HepG2 (cell line): ENCODE measurements around the gene P4HB. TPM values are rescaled to one million over a fixed set of nuclear protein-coding genes. Genes with fewer than 3 reads are reported as not detected.

ENCODE experiments used
- AGO2 ChIP-seq: fragments of 200-400 bp; formaldehyde crosslinking; optimal IDR thresholded peaks from 2 replicates; pipeline ENCODE3; 2017; ENCODE audit warnings: mild to moderate bottlenecking, low read depth, low read length, moderate library complexity
- FOXC1 ChIP-seq: sonication (generic); formaldehyde crosslinking; IDR thresholded peaks from 2 replicates; pipeline ENCODE4 v1.8.0; 2022; ENCODE audit warnings: mild to moderate bottlenecking, missing genetic modification reagents, borderline replicate concordance
- JUN ChIP-seq: sonication (generic); formaldehyde crosslinking; IDR thresholded peaks from 2 replicates; pipeline ENCODE4 v1.4.0; 2020; ENCODE audit warnings: mild to moderate bottlenecking, missing genetic modification reagents
- PRPF4 ChIP-seq: fragments of 200-400 bp; formaldehyde crosslinking; IDR thresholded peaks from 2 replicates; pipeline ENCODE4 v1.6.1; 2016; ENCODE audit warnings: low read length, low read depth; ENCODE audit not compliant: poor library complexity, severe bottlenecking
- SCMH1 ChIP-seq: sonication (generic); formaldehyde crosslinking; IDR thresholded peaks from 2 replicates; pipeline ENCODE4 v1.9.0; 2021; ENCODE audit warnings: missing genetic modification reagents, mild to moderate bottlenecking, borderline replicate concordance
- SIN3A ChIP-seq: IDR thresholded peaks from 2 replicates; pipeline ENCODE4 v1.6.1; 2011; ENCODE audit warnings: low read depth, mild to moderate bottlenecking, control low read depth, low read length, borderline replicate concordance
- SP4 ChIP-seq: sonication (generic); formaldehyde crosslinking; IDR thresholded peaks from 2 replicates; pipeline ENCODE4 v1.8.1; 2023; ENCODE audit warnings: mild to moderate bottlenecking, missing genetic modification reagents
- THYN1 ChIP-seq: sonication (generic); formaldehyde crosslinking; IDR thresholded peaks from 2 replicates; pipeline ENCODE4 v1.8.1; 2023; ENCODE audit warnings: low read depth, mild to moderate bottlenecking, moderate library complexity, missing genetic modification reagents, borderline replicate concordance
- ZNF256 ChIP-seq: sonication (generic); formaldehyde crosslinking; conservative IDR thresholded peaks from 2 replicates; pipeline ENCODE4 v1.4.0; 2020; ENCODE audit warnings: missing genetic modification reagents
- ZNF747 ChIP-seq: sonication (generic); formaldehyde crosslinking; IDR thresholded peaks from 2 replicates; pipeline ENCODE4 v1.8.1; 2023; ENCODE audit warnings: missing genetic modification reagents, mild to moderate bottlenecking, borderline replicate concordance
- ZSCAN20 ChIP-seq: sonication (generic); formaldehyde crosslinking; IDR thresholded peaks from 2 replicates; pipeline ENCODE4 v1.4.0; 2020; ENCODE audit warnings: missing genetic modification reagents, mild to moderate bottlenecking, borderline replicate concordance
- polyA plus RNA-seq, 8 experiments: library from polyadenylated mRNA; depleted of rRNA in 3 of 8; stranded (reverse) in 7 of 8; unstranded in 1 of 8; fragments of >200 nt; fragmentation: Illumina TruSeq in 4 of 8; extraction: Trizol in 4 of 8; gene quantifications; 2 replicates each; pipeline versions ENCODE4 v1.2.1 to v1.2.3, GENCODE V29; 2011 to 2016; ENCODE audit warnings: low read depth in 4 of 8, missing spikeins in 1 of 8, mixed read lengths in 1 of 8; ENCODE audit not compliant: insufficient read depth in 1 of 8
- total RNA-seq, 5 experiments: library from RNA; depleted of rRNA; stranded (reverse); fragments of >200 nt; fragmentation: Illumina TruSeq; extraction: Trizol; gene quantifications; 2 replicates each; pipeline ENCODE4 v1.2.3, GENCODE V29; 2016; ENCODE audit warnings: low read depth in 1 of 5
- TF ChIP-seq, protein P1 (sequence below): sonication (generic); formaldehyde crosslinking; IDR thresholded peaks from 2 replicates; pipeline ENCODE4 v1.9.0; 2021; ENCODE audit warnings: missing genetic modification reagents, mild to moderate bottlenecking, borderline replicate concordance
- TF ChIP-seq, protein P2 (sequence below): sonication (generic); formaldehyde crosslinking; IDR thresholded peaks from 2 replicates; pipeline ENCODE4 v1.4.0; 2020; ENCODE audit warnings: mild to moderate bottlenecking, missing genetic modification reagents
- TF ChIP-seq, protein P3 (sequence below), 2 experiments: sonication (generic) in 1 of 2; formaldehyde crosslinking in 1 of 2; IDR thresholded peaks; 2 replicates each; pipeline versions ENCODE4 v1.6.1 to v1.9.0; 2014 to 2022; ENCODE audit warnings: antibody characterized with exemption in 1 of 2, borderline replicate concordance in 1 of 2, inconsistent platforms in 1 of 2, low read depth in 1 of 2, missing genetic modification reagents in 1 of 2
- TF ChIP-seq, protein P4 (sequence below): sonication (generic); formaldehyde crosslinking; conservative IDR thresholded peaks from 2 replicates; pipeline ENCODE4 v1.4.0; 2020; ENCODE audit warnings: missing genetic modification reagents
- TF ChIP-seq, protein P5 (sequence below): sonication (generic); formaldehyde crosslinking; IDR thresholded peaks from 2 replicates; pipeline ENCODE4 v1.9.0; 2021; ENCODE audit warnings: missing genetic modification reagents, borderline replicate concordance

P4HB gene
- total and polyA plus RNA-seq, 2 of the 13 experiments (the other 11 are each of a cell fraction or from before 2014, with no cell fraction given) = 185 to 782 TPM

DNA sequence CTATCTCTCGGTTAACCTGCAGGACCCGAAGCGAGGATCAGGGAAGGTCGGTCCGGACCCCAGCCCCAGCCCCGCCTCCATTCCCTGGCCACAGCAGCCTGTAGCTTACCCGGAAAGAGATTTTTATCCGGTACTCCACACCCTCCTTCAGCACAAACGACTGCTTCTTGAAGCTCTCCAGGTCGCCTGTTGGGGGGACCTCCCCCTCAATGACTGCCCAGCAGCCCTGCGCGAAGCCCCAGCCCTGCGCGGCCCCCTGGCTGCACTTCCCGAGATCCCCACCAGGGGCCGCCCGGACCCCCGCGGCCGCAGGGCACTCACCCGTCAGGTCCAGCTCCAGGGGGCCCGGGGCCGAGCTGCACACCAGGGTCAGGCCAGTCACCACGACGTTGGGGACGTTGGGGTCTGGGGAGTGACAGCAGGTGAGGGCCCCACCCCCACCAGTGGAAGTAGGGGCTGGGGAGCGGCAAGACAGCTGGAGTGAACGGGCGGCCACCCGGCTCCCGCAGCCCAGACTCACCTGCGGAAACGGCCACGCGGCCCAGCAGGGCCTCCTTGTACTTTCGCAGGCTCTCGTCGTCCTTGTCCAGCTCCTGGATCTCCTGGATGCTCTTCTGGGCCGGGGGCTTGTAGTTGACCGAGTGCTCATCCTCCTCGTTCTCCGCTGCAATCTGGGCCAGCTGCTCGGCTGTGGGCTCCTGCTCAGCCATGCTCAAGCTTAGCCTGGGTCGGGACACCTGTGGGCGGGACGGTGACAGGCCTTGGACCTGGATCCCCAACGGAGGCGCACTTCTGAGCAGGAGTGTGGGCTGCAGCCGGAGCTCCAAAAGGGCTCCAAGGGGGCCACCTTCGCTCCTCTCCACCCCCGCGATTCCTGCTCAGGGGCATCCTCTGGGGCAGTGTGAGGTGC, 9.1 kb upstream of the P4HB start (continued):
- TF ChIP-seq, protein P1, sequence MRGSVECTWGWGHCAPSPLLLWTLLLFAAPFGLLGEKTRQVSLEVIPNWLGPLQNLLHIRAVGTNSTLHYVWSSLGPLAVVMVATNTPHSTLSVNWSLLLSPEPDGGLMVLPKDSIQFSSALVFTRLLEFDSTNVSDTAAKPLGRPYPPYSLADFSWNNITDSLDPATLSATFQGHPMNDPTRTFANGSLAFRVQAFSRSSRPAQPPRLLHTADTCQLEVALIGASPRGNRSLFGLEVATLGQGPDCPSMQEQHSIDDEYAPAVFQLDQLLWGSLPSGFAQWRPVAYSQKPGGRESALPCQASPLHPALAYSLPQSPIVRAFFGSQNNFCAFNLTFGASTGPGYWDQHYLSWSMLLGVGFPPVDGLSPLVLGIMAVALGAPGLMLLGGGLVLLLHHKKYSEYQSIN = no peak
- TF ChIP-seq, protein P2, sequence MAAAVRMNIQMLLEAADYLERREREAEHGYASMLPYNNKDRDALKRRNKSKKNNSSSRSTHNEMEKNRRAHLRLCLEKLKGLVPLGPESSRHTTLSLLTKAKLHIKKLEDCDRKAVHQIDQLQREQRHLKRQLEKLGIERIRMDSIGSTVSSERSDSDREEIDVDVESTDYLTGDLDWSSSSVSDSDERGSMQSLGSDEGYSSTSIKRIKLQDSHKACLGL = no peak; the same call in 1 of the 2 replicates
- TF ChIP-seq, protein P3, sequence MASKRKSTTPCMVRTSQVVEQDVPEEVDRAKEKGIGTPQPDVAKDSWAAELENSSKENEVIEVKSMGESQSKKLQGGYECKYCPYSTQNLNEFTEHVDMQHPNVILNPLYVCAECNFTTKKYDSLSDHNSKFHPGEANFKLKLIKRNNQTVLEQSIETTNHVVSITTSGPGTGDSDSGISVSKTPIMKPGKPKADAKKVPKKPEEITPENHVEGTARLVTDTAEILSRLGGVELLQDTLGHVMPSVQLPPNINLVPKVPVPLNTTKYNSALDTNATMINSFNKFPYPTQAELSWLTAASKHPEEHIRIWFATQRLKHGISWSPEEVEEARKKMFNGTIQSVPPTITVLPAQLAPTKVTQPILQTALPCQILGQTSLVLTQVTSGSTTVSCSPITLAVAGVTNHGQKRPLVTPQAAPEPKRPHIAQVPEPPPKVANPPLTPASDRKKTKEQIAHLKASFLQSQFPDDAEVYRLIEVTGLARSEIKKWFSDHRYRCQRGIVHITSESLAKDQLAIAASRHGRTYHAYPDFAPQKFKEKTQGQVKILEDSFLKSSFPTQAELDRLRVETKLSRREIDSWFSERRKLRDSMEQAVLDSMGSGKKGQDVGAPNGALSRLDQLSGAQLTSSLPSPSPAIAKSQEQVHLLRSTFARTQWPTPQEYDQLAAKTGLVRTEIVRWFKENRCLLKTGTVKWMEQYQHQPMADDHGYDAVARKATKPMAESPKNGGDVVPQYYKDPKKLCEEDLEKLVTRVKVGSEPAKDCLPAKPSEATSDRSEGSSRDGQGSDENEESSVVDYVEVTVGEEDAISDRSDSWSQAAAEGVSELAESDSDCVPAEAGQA (IDR thresholded peaks at IDR 0.05; ENCODE audit: low read depth) = 0 out of 2 replicates have a peak, but pooled peaks have one; percentile 43
- TF ChIP-seq, protein P3 (CRISPR knock-in tag; IDR thresholded peaks at IDR 0.05; ENCODE audit: borderline replicate concordance) = no peak
- TF ChIP-seq ZSCAN20 (CRISPR knock-in tag) (no peak), JUN (CRISPR knock-in tag) (no peak), THYN1 (CRISPR knock-in tag) (no peak; the same call in 1 of the 2 replicates), SCMH1 (CRISPR knock-in tag) (no peak), PRPF4 (peak; percentile 56), ZNF256 (no peak; the same call in 1 of the 2 replicates), AGO2 (peak; percentile 94), SP4 (CRISPR knock-in tag) (no peak), SIN3A (no peak), FOXC1 (no peak), ZNF747 (CRISPR knock-in tag) (no peak)
- TF ChIP-seq, protein P4, sequence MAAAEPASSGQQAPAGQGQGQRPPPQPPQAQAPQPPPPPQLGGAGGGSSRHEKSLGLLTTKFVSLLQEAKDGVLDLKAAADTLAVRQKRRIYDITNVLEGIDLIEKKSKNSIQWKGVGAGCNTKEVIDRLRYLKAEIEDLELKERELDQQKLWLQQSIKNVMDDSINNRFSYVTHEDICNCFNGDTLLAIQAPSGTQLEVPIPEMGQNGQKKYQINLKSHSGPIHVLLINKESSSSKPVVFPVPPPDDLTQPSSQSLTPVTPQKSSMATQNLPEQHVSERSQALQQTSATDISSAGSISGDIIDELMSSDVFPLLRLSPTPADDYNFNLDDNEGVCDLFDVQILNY (CRISPR knock-in tag) = no peak
- TF ChIP-seq, protein P5, sequence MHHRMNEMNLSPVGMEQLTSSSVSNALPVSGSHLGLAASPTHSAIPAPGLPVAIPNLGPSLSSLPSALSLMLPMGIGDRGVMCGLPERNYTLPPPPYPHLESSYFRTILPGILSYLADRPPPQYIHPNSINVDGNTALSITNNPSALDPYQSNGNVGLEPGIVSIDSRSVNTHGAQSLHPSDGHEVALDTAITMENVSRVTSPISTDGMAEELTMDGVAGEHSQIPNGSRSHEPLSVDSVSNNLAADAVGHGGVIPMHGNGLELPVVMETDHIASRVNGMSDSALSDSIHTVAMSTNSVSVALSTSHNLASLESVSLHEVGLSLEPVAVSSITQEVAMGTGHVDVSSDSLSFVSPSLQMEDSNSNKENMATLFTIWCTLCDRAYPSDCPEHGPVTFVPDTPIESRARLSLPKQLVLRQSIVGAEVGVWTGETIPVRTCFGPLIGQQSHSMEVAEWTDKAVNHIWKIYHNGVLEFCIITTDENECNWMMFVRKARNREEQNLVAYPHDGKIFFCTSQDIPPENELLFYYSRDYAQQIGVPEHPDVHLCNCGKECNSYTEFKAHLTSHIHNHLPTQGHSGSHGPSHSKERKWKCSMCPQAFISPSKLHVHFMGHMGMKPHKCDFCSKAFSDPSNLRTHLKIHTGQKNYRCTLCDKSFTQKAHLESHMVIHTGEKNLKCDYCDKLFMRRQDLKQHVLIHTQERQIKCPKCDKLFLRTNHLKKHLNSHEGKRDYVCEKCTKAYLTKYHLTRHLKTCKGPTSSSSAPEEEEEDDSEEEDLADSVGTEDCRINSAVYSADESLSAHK (CRISPR knock-in tag) = no peak
